Endothelial cell (in vitro differentiated cells): Measurements from ENCODE around the gene TTC27. TPM values are rescaled to one million over a fixed set of nuclear protein-coding genes. Genes with fewer than 3 reads are reported as not detected.

Experiments
- DNase-seq: peaks from one replicate; pipeline ENCODE4 v3.0.0; 2021; ENCODE audit warnings: low spot score
- H3K27ac Mint-ChIP-seq: one replicate; pipeline ENCODE4 v1.8.0; 2021; ENCODE audit warnings: mixed read lengths, inconsistent platforms; ENCODE audit not compliant: unreplicated experiment
- H3K27me3 Mint-ChIP-seq: one replicate; pipeline ENCODE4 v1.8.0; 2021; ENCODE audit warnings: mild to moderate bottlenecking, moderate library complexity, mixed read lengths, inconsistent platforms; ENCODE audit not compliant: unreplicated experiment
- H3K36me3 Mint-ChIP-seq: one replicate; pipeline ENCODE4 v1.8.0; 2021; ENCODE audit warnings: mild to moderate bottlenecking, low read depth, mixed read lengths, inconsistent platforms; ENCODE audit not compliant: unreplicated experiment
- H3K4me1 Mint-ChIP-seq: one replicate; pipeline ENCODE4 v1.8.0; 2021; ENCODE audit warnings: mild to moderate bottlenecking, mixed read lengths, inconsistent platforms; ENCODE audit not compliant: unreplicated experiment
- H3K4me3 Mint-ChIP-seq: one replicate; pipeline ENCODE4 v1.8.0; 2021; ENCODE audit warnings: mild to moderate bottlenecking, mixed read lengths, inconsistent platforms; ENCODE audit not compliant: unreplicated experiment
- H3K9me3 Mint-ChIP-seq: one replicate; pipeline ENCODE4 v1.8.0; 2021; ENCODE audit warnings: mixed read lengths, inconsistent platforms; ENCODE audit not compliant: unreplicated experiment
- CTCF ChIP-seq: fragments of 200-600 bp; sonication (generic); IDR thresholded peaks from one replicate; pipeline ENCODE4 v1.5.0; 2021; ENCODE audit warnings: antibody characterized with exemption; ENCODE audit not compliant: unreplicated experiment
- total RNA-seq: library from RNA; stranded (reverse); fragmentation: NEBNext Ultra II Directional; extraction: Animal tissue kit (Norgen Biotek cat#: 25700); gene quantifications from one replicate; pipeline ENCODE4 v1.2.1, GENCODE V29; 2021; ENCODE audit not compliant: unreplicated experiment

The TTC27 gene
- total RNA-seq, 1 donor from 2014 or later, result 12.7 TPM

- H3K9me3 Mint-ChIP-seq, result no peaks in the 10 kb centered on the region
- no peaks in the 10 kb centered on the region for H3K27me3 Mint-ChIP-seq
- no peak for DNase-seq
- peaks cover 5% of the 10 kb centered on the region for H3K36me3 Mint-ChIP-seq
- no peaks in the 10 kb centered on the region for H3K4me1 Mint-ChIP-seq
- TF ChIP-seq CTCF, result no peak
- no peak overlapping the region for H3K4me3 Mint-ChIP-seq
- no peak overlapping the region for H3K27ac Mint-ChIP-seq
Measured at GRCh38 chr2:32656069-32656468, 28.2 kb downstream of the TTC27 start.

- H3K4me1 Mint-ChIP-seq, result no peaks in the 10 kb centered on the region
Measured at GRCh38 chr2:32663864-32664263, 36.0 kb downstream of the TTC27 start.

DNA sequence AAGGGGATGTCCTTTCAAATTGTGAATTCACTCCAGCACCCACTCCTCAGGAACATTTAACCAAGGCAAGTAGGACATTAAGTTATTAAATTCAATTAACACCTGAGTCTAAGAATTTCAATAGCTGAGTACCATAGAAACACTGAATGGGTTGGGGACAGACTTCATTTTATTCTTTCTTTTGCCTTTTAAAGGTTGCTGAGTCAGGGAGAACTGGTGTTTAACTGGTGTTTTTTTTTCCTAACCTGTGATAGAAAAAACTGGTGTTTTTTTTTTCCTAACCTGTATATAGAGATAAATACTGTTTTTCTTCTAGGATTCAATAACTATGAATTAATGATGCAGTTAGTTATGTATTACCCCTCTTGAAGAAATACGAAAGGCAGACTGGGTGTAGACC is 38.9 kb downstream of the TTC27 start:
- peaks cover 5% of the 10 kb centered on the region for H3K36me3 Mint-ChIP-seq
- no peaks in the 10 kb centered on the region for H3K4me1 Mint-ChIP-seq
- H3K9me3 Mint-ChIP-seq, result no peaks in the 10 kb centered on the region
- no peak for TF ChIP-seq CTCF
- H3K27me3 Mint-ChIP-seq, result no peaks in the 10 kb centered on the region
- DNase-seq, result no peak
- no peak overlapping the region for H3K4me3 Mint-ChIP-seq
- no peak overlapping the region for H3K27ac Mint-ChIP-seq

More at GRCh38 chr2:32663864-32664263, 36.0 kb downstream of the TTC27 start:
- Mint-ChIP-seq H3K36me3 (peaks cover 10% of the 10 kb centered on the region), H3K27ac (no peak overlapping the region), H3K4me3 (no peak overlapping the region), H3K27me3 (no peaks in the 10 kb centered on the region), H3K9me3 (no peaks in the 10 kb centered on the region)
- TF ChIP-seq CTCF, result no peak
- DNase-seq, result no peak

- no peak for DNase-seq
- Mint-ChIP-seq H3K4me1 (no peaks in the 10 kb centered on the region), H3K27me3 (no peaks in the 10 kb centered on the region), H3K9me3 (no peaks in the 10 kb centered on the region), H3K36me3 (peaks cover 5% of the 10 kb centered on the region), H3K27ac (no peak overlapping the region), H3K4me3 (no peak overlapping the region)
- no peak for TF ChIP-seq CTCF
Measured at GRCh38 chr2:32668254-32668653, 40.4 kb downstream of the TTC27 start.

GRCh38 chr2:32671885-32672533 is 44.2 kb downstream of the TTC27 start:
- Mint-ChIP-seq H3K4me1 (no peaks in the 10 kb centered on the region), H3K27ac (no peak overlapping the region), H3K27me3 (no peaks in the 10 kb centered on the region), H3K4me3 (no peak overlapping the region), H3K36me3 (peaks cover 5% of the 10 kb centered on the region), H3K9me3 (no peaks in the 10 kb centered on the region)
- TF ChIP-seq CTCF, result no peak
- DNase-seq, result no peak
